ENCODE data around the gene ACP2.

- no peak for TF ChIP-seq CTCF (IDR thresholded peaks at IDR 0.05; ENCODE audit: low read depth, low read length)
- no peak for TF ChIP-seq EZH2phosphoT487 (IDR thresholded peaks at IDR 0.05; ENCODE audit: low read depth)
These were observed 37.6 kb upstream of the ACP2 start for GRCh38 chr11:47285969-47286770.

Data from OCI-LY3 (cell line).